ENCODE measurements around the gene MMP11.

Gene MMP11

DNA sequence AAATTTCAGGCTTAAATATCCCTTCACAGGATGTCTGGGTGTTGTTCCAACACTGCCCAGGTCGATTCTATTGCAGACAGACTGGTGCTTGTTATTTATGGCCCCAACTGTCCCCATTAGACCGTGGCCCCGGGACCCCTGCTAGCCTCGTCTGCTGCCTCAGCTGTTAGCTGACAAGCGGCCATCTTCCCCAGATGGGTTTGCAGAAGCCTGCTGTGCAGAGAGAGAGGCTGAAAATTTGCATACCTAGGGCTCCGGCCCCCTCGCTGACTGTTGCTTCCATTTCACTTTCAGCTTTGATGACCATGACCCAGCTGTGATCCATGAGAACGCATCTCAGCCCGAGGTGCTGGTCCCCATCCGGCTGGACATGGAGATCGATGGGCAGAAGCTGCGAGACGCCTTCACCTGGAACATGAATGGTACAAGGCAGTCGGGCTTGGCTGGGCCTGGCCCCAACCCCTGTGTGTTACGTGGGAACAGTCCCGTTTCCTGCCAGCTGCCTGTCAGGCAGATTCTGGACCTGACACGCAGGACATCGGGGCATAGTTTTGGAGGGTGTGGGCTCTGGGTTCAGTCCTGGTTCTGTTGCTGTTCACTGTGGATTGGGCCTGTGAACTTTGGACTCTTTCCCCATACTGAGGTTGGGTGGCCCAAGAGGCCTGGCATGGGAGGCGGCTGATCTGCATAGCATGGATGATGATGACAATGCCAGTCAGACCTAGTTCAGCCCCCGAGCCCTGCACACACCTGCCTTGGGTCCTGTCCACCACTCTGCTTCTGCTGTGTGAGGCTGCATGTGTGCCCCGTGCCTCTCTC, 30.6 kb downstream of the MMP11 start:
- DNase-seq (ENCODE audit: low spot score): no peak

DNA sequence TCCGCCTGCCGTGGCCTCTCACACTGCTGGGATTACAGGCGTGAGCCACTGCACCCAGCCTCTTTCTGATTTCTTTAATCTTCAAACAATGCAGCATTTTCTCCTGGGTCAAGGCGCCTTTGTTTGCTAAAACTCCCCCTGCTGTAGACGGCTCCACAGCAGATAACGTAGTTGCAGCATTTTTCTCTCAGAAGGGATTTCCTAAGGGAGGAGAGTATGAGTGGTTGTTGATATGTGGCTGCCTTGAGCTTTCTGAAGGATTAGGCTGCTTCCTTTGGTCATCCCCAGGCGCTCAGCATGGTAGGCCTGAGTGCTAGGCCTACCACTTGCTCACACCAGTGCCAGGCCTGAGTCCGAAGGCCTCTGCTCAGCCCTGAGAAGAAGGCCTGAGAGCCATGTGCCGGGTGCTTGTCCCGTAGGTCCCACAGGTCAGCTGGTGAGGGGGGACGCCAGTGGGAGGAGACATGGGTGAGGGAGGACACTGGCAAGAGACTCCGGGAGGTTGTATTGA, 32.2 kb downstream of the MMP11 start:
- no peak for DNase-seq (ENCODE audit: low spot score)

DNA sequence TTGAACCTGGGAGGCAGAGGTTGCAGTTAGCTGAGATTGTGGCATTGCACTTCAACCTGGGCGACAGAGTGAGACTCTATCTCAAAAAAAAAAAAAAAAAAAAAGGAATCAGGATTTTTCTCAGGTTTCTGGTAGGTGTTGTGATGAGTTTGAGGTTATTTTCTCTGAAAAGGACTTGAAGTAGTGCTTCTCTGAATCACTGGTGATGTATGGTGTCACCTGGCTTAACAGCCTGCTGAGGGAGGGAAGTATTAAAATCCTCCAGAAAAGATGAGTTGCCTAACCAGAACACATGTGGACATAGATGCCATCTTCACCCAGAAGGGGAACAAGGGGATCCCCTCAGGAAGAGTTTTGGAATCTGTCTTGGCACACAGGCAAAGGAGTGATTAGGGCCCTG, 34.2 kb downstream of the MMP11 start:
- DNase-seq (ENCODE audit: low spot score): no peak

DNA sequence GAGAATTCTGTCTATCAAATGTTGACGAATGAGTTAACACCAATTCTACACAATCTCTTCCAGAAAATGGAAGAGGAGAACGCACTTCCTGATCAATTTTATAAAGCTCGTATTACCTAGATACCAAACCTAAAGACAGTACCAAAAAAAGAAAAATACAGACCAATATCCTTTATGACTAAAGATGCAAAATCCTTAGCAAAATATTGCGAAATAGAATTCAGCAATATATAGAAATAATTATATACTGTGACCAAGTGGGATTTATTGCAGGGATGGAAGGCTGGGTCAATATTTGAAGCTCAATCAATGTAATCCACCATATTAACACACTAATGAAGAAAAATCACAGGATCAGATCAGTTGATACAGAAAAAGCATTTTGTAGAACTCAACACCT, 39.7 kb downstream of the MMP11 start:
- DNase-seq (ENCODE audit: low spot score): no peak

DNA sequence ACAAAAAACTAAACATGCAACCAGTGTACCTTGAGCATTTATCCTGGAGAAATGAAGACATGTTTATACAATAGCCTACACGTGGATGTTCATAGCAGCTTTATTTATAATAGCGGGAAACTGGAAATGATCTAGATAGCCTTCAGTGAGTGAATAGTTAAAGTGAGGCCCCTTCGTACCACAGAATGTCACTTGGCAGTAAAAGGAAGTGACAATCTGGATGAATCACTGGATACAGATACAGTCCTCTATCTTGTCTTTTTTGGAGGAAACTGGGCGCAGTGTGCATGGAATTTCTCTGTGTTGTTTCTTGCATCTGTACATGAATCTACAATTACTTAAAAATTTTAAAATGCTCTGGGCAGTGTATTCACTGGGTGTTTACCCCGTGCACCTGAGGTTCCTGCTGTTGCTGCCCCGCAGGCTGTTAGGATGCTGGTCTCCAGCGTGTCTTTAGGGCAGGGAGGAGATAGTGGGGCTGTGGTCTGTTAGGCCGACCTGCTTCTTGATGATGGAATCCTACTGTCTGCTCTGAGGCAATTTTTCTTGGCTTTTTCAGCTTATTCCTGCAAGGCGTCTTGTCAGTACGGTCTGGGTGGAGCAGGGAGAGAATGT, 43.0 kb downstream of the MMP11 start:
- DNase-seq (ENCODE audit: low spot score): no peak

DNA sequence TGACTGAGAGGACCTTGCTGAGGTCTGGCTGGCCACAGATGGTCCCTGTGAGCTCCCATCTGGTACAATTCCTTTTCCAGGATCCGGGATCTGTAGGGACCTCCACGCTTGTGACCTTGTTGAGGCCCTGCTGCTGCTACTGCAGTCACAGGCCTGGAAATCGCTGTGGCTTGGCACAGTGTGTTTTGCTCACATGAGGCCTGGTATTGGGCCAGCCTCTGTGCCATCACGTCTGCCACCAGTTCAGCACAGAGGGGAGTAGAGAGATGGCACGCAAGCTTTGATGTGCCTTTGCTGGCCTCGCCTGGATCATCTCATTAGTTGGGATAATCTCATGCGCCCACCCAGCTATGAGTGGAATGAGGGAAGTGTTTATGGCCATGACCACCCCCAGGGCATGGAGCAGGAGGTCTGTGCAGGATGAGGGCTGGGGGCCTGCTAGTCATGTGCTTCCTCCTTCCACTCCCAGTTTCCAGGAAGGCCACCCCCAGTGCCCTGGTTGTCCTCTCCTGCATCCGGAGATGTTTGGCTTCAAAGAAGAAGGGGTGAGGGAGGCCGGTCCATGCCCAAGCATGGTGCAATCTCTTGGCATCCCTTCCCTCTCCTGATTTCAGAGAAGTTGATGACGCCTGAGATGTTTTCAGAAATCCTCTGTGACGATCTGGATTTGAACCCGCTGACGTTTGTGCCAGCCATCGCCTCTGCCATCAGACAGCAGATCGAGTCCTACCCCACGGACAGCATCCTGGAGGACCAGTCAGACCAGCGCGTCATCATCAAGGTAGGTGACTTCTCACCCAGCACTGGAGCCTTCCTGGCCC, 43.7 kb downstream of the MMP11 start:
- DNase-seq (ENCODE audit: low spot score): no peak

DNA sequence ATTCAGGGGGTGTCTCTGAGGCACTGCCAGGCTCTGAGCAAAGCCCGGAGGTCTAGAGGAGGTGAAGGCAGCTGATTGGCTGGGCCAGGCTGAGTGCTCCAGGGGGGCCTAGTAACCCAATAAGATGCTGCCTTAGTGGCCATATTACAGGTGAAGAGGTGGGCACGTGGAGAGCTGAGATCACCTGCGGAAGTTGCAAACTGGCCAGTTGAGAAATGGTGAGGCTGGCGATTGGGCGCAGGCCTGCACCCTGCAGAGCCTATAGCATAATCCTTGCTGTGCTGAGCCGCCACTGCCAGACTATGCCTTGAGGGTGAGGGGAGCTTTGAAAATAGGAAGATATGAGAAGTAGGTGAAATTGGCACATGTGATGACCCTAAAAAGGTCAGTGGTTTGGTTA, 44.5 kb downstream of the MMP11 start:
- no peak for DNase-seq (ENCODE audit: low spot score)

DNA sequence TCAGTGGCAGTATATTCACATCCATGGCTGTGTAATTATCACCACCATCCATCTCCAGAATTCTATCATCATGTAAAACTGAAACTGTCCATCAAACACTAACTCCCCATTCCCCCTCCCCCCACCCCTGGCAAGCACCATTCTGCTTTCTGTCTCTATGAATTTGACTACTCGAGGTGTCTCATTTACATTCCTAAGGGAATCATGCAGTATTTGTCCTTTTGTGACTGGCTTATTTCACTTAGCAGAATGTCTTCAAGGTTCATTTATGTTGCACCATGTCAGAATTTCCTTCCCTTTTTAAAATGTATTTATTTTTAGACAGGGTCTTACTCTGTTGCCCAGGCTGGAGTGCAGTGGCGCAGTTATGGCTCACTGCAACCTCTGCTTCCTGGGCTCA, 45.9 kb downstream of the MMP11 start:
- DNase-seq (ENCODE audit: low spot score): no peak

DNA sequence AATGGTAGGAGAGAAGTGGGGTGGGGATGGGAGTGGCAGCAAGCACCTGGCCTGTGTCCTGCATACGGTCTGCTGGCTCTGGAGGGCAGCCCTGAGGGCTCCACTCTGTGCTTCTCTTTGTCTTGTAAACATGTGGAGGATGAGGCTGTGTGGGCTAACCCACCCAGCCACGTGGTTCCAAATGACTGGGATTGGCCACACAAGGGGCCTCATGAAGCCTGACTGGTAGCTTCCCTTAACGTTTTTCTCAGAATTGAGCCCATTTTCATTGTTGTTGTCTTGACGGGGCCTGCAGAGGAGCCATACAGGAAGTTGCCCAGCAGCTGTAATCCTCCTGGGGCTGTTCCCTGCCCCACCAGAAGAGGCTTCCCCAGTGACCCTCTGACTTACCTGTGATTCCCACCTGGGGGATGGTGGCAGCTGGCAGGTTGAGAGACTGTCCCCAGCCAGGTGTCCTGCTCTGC, 48.1 kb downstream of the MMP11 start:
- DNase-seq (ENCODE audit: low spot score): no peak

DNA sequence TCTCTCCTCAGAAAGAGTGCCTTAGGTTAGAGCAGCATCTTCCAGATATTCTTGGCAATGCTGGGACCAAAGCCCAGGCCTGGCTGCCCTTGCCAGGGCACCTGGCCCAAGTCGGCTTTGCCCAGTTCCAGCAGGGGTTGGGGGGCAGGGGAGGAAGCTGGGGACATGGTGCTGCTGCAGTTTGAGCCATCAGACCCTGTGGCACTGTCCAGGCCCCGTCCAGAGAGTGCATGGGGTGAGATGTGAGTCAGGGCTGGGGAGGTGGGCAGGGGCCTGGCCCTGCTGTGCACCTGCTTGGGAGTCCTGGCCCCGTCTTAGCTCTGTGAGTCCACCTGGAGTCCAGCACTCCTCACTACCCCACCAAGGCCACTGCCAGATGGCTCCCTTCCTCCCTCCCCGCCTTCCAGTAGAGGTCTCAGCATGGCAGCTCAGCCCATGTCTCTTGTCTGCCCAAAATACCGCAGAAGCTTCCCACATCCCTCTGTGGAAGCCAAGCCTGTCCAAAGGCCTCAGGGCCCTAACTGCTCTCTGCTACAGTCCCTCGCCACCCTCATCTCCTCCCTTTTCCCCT, 49.5 kb downstream of the MMP11 start:
- DNase-seq (ENCODE audit: low spot score): no peak

DNA sequence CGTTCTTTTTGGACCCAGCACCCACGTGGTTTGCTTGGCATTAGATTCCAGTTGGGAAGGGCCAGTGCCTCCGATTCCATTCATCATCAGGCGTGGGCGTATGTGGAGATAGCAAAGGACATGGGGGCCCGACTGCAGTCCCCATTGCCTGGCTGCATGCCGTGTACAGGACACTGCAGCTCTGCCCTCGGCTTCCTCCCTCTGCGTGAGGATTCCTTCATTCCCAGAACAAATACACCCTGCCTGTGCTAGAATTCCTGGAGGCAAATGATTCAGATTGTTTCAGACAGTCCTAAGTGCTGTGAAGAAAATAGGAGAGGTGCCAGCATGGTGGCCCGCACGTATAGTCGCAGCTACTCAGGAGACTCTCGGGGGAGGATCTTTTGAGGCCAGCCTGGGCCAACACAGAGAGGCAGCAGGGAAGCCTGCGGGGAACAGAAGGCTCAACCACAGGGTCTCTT, 50.7 kb downstream of the MMP11 start:
- no peak for DNase-seq (ENCODE audit: low spot score)

DNA sequence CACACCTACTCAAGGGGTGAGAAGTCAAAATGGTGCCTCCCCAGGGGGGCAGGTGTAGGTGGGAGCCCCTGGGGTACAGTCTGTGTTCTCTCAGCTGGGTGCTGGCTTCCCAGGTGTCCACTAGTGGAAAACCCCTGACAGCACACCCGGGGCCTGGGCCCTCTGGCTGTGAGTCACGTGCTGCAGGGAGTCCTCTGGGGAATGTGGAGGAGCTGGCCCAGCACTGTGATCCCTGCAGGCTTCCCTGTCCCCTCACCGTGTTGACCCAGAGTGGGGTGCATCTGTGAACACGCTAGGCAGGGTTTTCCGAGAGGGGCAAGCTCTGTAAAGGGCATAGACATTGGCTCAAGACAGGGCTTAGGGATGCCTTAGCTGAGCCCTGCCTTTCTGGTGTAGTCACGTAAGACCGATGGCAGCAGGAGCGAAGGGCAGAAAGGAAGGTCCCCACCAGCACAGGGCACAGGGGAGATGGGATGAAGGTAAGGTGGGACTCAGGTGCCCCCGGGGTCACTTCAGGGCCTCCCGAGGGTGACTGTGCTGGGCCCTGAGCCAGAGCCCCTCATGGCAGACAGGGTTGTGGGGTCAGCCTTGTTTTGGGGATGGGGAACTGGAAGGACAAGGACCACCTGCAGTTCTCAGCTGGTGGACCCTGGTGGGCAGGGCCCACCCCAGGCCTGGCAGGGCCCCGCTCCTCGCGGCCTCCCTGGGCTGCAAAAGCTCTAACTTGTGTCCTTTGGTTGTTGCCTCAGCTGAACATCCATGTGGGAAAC, 52.0 kb downstream of the MMP11 start:
- DNase-seq (ENCODE audit: low spot score): no peak

DNA sequence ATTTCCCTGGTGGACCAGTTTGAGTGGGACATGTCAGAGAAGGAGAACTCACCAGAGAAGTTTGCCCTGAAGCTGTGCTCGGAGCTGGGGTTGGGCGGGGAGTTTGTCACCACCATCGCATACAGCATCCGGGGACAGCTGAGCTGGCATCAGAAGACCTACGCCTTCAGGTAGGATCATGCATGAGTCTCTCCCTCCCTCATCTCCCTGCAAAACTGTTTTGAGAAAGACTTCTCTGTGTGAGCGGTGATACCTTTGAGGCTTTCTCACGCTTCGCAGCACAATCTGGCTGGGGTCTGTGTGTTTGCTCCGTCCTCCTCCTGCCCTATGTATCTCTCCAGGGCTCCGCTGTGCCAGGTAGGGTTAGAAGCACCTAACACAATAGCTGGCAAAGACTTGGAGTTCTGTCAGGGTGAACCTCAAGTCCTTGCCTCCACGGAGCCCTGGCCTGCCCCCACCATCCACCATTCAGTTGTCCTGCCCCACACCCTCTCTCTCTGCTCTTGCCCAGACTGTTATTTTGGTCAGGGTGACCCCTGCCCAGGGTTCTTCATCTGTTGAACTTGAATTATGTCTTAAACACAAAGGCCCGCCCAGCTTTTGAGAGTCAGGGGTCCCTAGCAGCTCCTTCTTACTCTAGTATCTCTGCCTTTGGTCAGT, 52.7 kb downstream of the MMP11 start:
- no peak for DNase-seq (ENCODE audit: low spot score)

DNA sequence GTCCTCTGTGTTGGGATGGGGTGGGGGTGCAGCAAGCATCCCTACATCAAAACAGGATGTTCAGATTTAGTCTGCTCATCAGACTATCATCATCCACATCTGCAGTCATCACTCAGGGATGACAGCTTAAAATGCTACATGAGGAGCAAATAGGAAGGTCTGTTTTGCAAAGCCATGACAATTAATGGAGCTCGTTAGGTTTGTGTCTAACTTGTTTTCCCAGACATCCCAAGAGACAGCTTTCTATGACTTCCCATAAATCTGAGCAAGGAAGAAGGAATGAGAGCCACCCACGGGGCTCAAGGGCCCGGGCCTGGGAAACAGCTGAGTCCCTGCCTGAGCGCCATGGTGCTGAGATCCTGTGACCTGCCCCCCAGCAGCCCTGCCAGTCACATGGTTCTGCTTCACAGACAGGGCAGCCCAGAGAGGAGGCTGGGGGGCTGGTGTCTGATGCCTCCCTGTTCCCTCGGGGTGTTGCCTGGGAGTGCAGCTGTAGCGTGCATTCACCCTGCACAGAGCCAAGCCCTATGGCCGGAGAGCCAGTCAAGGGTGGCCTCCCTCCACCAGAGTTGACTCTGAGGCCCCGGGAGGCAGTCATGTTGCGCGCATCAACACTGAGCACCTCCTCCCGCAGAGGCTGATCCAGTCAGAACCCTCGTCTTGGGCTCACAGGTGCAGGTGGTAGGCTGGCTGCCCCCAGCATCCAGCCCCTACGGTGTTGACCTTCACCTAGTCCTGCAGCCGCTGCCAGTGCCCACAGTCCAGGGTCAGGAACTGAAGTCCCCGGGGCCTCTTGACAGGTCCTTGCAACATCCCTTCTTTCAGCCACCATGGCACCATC, 54.1 kb downstream of the MMP11 start:
- no peak for DNase-seq (ENCODE audit: low spot score)

DNA sequence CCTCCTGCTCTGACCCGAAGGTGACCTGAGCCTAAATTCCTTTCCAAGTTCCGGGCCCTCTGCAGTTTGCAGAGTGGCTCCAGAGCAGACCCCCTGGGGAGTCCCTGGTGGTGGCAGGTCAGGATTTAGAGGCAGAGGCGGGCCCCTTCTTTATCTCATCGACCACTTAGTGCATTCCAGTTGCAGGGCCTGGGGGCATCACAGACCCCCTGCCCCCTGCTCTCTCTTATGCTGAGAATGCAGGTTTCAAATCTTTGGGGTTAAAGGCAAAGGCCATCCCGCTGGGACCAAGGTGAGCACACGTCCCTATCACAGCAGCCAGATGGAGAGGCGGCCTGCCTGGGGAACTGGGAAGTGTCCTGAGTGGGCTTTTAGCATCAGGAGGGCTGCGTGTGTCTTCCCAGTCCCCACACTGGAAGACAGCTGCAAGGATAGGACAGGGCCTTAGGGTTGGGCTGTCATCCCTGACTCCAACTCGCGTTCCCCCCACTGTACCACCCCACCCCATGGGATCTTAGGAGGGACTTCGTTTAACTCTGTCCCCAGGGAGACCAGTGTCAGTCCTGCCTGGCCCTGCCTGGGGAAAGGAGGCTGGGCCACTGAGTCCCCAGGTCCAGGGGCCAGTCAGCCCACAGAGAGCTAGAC, 54.8 kb downstream of the MMP11 start:
- no peak for DNase-seq (ENCODE audit: low spot score)

DNA sequence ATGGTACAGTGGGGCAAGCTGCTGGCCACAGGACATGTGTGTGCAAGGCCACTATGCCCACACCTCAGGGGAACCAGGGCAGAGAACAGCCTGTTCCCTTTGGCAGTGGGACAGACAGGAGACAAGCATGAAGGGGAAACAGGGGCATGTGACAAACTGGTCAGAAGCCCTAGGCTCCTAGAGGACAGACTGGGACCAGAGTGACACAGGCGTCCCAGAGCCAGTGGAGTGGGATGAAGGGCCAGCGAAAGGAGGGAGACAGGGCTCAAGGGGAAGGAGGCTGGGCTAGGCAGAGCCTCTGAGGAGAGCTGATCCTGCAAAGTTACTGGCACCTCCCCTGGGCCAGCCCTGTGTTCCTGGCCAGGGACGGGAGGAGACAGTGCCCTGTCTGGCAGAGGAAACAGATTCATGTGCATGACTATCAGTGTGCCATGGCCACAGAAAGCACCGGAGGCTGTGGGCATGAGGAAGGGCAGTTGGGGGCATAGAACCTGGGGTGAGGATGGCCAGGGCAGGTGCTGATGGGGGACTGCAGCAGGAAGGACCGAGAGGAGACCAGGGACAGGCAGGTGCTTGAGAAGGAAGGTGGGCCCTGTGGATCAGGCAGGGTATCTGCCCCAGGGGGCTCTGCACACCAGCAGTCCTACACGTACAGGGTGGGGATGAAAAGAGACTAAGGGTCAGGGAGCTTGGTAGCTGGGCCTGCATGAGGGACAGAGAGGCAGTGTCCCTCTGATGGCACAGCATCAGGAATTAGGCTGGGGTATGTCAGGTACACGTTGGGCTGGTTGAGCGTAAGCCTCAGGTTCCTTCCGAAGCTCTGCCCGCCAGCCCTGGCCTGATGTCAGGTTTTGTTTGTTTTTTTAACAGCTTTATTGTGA, 56.4 kb downstream of the MMP11 start:
- no peak for DNase-seq (ENCODE audit: low spot score)

DNA sequence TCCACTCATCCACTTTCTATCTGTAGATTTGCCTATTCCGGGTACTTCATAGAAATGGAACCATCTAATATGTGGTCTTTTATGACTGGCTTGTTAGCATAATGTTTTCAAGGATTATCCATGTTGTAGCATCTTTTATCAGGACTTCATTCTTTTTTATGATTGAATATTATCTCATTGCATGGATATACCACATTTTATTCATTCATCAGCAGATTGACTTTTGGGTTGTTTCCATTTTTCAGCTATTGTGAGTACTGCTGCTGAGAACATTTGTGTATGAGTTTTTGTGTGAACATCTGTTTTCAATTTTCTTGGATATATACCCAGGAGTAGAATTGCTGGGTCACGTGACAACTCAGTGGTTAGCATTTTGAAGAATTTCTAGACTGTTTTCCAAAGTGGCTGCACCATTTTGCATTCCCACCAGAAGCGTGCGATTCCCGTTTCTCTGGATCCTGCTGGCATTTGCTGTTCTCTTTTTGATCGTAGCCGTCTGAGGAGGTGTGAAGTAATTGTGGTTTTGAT, 57.3 kb downstream of the MMP11 start:
- DNase-seq (ENCODE audit: low spot score): no peak

DNA sequence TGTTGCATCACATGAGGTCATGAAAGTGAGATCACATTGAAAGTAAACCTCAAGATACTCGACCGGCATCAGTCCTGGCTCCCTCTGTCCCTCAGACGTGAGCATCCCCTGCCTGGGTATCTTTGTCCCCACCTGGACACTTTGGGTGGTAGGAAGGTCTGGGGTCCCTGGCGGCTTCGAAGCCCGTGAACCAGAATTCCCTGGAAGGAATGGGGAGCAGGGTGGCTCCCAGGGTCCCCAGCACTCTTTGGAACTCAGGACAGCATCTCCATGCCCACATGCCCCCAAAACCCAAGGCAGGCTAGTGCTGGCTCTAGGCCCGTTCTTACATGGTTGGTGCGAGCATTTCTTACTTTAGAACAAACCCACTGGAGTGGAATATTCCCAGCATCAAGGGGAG, 58.6 kb downstream of the MMP11 start:
- no peak for DNase-seq (ENCODE audit: low spot score)

Data from iPS-NIHi11 (cell line).